AML-193 (cell line): ENCODE measurements around the gene OLFM4.

ENCODE experiments used
- DNase-seq, 2 experiments: peaks; one replicate each; lab custom pipeline; 2025; lab: John Stamatoyannopoulos, UW

Gene OLFM4

DNA sequence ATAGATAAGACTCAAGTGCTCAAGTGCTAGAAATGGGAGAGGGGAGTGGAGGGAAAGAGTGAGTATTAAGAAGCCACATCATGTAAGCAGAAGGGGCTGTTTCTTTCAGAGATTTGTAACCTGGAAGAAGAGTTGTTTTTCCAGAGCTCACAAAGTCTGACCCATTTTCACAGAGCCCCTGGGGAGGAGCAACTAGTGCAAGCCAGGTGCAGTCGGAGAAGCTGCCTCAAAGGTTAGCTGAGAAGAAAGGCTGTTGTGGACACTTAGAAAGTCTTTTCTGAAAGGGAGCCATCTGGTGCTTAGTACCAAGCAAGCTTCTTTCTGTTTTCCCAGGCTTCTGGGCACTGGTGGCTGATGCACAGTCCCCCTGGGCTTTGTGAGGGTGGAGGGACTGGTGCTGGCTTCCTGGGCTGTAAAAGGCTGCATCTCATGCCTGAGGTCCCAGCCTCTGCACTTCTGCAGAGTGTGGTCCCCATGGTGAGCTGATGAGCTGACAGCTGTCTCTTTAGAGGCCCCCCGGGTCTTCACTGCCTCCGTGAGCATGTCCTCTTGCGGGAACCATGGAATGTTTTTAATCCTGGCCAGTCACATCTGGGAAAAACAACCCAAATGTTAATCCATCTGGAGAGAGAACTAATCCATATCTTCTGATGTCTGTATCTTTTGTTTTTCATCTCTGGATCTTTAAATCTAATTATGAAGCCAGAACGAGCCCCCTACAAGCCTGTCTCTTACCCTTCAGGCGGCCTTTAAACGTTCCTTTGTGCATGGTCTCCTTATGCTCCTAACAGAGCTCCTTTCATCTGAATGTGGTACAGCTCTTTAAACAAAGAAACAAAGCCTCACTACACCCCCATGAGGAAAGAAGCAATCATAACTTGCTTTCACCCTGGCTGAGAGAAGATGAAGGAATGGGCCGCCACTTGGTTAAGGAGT is 40.2 kb downstream of the OLFM4 start:
- DNase-seq, result no peak

GRCh38 chr13:53069800-53070199 is 41.2 kb downstream of the OLFM4 start:
- no peak for DNase-seq

GRCh38 chr13:53073711-53074110 is 45.1 kb downstream of the OLFM4 start:
- no peak for DNase-seq

DNA sequence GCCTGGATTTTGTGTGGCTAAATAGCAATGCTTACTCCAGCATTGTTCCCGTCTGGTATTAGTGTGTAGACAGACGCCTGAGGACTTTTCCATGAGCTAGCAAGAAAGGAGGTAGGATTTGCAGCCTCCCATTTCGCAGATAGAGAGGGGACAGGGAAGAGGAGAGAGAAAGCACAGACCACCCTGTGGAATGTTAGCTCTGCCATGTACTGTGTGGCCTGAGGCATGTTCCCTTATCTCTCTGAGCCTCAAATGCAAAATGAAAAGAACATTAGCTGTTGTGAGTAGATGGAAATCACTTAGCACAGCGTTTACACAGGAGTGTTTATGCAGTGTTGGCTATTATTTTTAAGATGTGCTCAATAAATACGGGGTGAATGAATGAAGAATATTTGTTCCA is 45.5 kb downstream of the OLFM4 start:
- no peak for DNase-seq

- DNase-seq, result no peak
Measured at GRCh38 chr13:53075356-53076041, 46.9 kb downstream of the OLFM4 start.

DNA sequence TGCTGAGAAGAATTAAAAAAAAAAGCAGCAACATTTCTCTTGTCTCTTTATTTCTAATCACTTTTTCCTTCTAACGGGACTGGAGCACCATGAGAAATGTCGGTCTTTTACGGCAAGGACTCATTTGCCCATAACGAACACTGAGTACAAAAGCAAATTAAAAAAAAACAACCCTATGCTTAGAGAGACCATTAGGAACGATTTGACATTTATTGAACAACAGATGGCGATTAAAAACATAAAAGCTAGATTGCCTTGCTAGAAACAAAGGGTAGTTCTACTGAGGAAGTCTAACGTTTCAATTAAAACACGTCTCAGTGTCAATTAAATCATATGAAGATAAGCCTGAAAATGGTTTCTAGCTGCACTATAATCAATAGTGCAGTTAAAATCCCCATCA is 51.1 kb downstream of the OLFM4 start:
- DNase-seq, result no peak

DNA sequence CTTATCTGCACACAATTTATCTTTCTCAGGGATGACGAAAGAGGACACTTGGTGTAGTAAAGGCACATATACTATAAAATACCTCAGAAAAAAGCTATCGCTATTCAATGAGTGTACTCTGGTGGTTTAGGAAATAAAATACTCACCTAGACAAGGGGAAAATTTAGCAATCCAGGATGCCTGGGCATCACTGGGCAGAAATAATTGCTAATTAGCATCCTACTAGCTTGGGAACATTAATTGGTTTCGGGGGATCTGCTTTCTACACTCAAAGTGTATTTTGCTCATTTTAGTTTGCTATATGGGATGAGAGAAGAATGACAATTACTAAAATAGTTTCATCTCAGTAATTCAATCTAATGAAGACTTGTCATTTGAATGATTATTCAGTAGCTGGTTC is 60.3 kb downstream of the OLFM4 start:
- no peak for DNase-seq

GRCh38 chr13:53089951-53090350 is 61.3 kb downstream of the OLFM4 start:
- no peak for DNase-seq

- no peak for DNase-seq
Measured at GRCh38 chr13:53090461-53090860, 61.8 kb downstream of the OLFM4 start.

DNA sequence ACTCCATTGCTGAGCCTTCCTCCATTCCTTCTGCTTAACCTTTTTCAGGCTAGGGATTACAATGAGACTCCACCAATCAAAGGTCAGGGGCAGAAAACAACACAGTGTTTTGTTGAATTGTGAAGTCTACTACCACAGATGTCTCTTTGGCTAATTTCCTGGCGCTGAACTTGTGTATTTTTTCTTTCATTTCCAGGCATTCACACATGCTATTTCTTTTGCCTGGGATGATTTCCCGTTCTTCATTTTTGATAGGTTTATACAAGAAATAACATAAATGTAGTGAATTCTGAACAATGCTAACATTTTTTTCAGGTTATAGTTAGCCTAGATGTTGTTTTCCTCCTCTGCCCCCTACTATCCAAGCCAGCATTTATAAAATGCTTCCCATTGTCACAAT is 64.3 kb downstream of the OLFM4 start:
- no peak for DNase-seq

GRCh38 chr13:53098455-53098854 is 69.8 kb downstream of the OLFM4 start:
- no peak for DNase-seq

DNA sequence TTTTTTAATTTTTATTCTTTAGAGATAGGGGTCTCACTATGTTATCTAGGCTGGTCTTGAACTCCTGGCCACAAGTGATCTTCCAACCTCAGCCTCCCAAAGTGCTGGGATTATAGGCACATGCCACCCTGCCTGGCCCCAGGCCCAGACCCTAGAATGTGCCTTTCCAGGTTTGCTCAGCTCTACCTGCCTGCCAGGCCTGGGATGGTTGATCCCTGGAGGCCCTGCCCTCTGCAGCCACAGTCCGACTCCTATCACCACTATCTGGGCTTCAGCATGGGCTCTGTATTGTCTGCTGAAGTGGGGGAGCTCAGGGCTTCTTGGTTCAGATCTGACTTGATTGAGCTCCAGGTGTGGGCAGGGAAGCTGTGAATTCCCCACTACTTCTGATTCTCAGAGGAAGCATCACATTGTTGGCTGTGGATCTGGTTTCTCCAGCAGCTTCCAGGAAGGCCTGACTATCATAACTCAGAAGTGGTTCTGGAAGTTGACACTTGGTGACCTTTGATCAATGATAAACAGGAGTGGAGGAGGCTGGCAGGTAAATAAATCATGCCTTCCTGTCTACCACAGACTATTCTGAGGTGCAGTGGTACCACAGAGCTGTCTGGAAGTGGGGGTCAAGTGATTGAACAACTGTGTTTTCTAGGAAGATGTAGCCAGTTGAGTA is 71.9 kb downstream of the OLFM4 start:
- no peak for DNase-seq
